Mesenchymal stem cell (in vitro differentiated cells and primary cell): ENCODE data around the gene CMTM7.
A peak's percentile ranks its signal among the peaks of the same experiment; 100 is the strongest.

Experiments used
- DNase-seq: peaks from one replicate; pipeline ENCODE4 v3.0.0-alpha.2; 2013
- H2AFZ ChIP-seq: one replicate; pipeline ENCODE4 v1.6.1; 2013; ENCODE audit warnings: low read depth, mild to moderate bottlenecking, control low read depth, inconsistent platforms, low read length, moderate library complexity
- H2AK5ac ChIP-seq: 2 replicates; pipeline ENCODE4 v1.6.1; 2013; ENCODE audit warnings: low read length, moderate library complexity, mild to moderate bottlenecking, inconsistent platforms; ENCODE audit not compliant: severe bottlenecking
- H2BK120ac ChIP-seq: one replicate; pipeline ENCODE4 v1.6.1; 2013; ENCODE audit warnings: low read depth, mild to moderate bottlenecking, inconsistent platforms, low read length, moderate library complexity
- H2BK12ac ChIP-seq, 2 experiments: one replicate each; pipeline ENCODE4 v1.6.1; 2013; ENCODE audit warnings: inconsistent platforms in 2 of 2, low read length in 2 of 2, mild to moderate bottlenecking in 2 of 2, moderate library complexity in 2 of 2, control low read depth in 1 of 2
- H2BK15ac ChIP-seq: one replicate; pipeline ENCODE4 v1.6.1; 2013; ENCODE audit warnings: mild to moderate bottlenecking, low read depth, inconsistent platforms; ENCODE audit not compliant: poor library complexity, severe bottlenecking
- H2BK5ac ChIP-seq: 2 replicates; pipeline ENCODE4 v1.6.1; 2013; ENCODE audit warnings: low read depth, mild to moderate bottlenecking, low read length, control low read depth, inconsistent platforms; ENCODE audit not compliant: poor library complexity, severe bottlenecking
- H3K14ac ChIP-seq, 2 experiments: one replicate each; pipeline ENCODE4 v1.6.1; 2013; ENCODE audit warnings: inconsistent platforms in 2 of 2, low read length in 2 of 2, control low read depth in 1 of 2, mild to moderate bottlenecking in 1 of 2, moderate library complexity in 1 of 2
- H3K18ac ChIP-seq, 2 experiments: one replicate each; pipeline ENCODE4 v1.6.1; 2013; ENCODE audit warnings: inconsistent platforms in 2 of 2, low read length in 2 of 2, control low read depth in 1 of 2, low read depth in 1 of 2, mild to moderate bottlenecking in 1 of 2
- H3K23ac ChIP-seq, 2 experiments: one replicate each; pipeline ENCODE4 v1.6.1; 2013; ENCODE audit warnings: inconsistent platforms in 2 of 2, low read length in 2 of 2, mild to moderate bottlenecking in 2 of 2, moderate library complexity in 2 of 2, control low read depth in 1 of 2
- H3K27ac ChIP-seq: 2 replicates; pipeline ENCODE4 v1.5.1; 2013; ENCODE audit warnings: mild to moderate bottlenecking, moderate library complexity, low read length, control low read depth, inconsistent platforms; ENCODE audit not compliant: poor library complexity, severe bottlenecking
- H3K27me3 ChIP-seq, 2 experiments: 2 replicates each; pipeline versions ENCODE4 v1.6.1 to v1.7.0; 2013; ENCODE audit warnings: low read length in 2 of 2, mild to moderate bottlenecking in 2 of 2, moderate library complexity in 2 of 2, control low read depth in 1 of 2, inconsistent platforms in 1 of 2; ENCODE audit not compliant: control insufficient read depth in 1 of 2, insufficient read depth in 1 of 2
- H3K36me3 ChIP-seq, 2 experiments: 2 replicates each; pipeline versions ENCODE4 v1.6.1 to v1.7.0; 2013; ENCODE audit warnings: low read length in 2 of 2, control low read depth in 1 of 2, inconsistent platforms in 1 of 2, low read depth in 1 of 2, mild to moderate bottlenecking in 1 of 2; ENCODE audit not compliant: insufficient read depth in 2 of 2, control insufficient read depth in 1 of 2
- H3K4ac ChIP-seq, 2 experiments: one replicate each; pipeline ENCODE4 v1.6.1; 2013; ENCODE audit warnings: inconsistent platforms in 2 of 2, low read length in 2 of 2, mild to moderate bottlenecking in 2 of 2, moderate library complexity in 2 of 2, control low read depth in 1 of 2, low read depth in 1 of 2
- H3K4me1 ChIP-seq: 2 replicates; pipeline ENCODE4 v1.6.1; 2013; ENCODE audit warnings: low read depth, low read length, control low read depth; ENCODE audit not compliant: control insufficient read depth, insufficient read depth
- H3K4me2 ChIP-seq: 2 replicates; pipeline ENCODE4 v1.6.1; 2013; ENCODE audit warnings: low read length, mild to moderate bottlenecking, inconsistent platforms; ENCODE audit not compliant: poor library complexity, severe bottlenecking
- H3K4me3 ChIP-seq, 2 experiments: 2 replicates each; pipeline versions ENCODE4 v1.5.1 to v1.7.0; 2013; ENCODE audit warnings: low read length in 2 of 2, mild to moderate bottlenecking in 2 of 2, control low read depth in 1 of 2, low read depth in 1 of 2; ENCODE audit not compliant: insufficient read depth in 1 of 2
- H3K79me1 ChIP-seq: replicated peaks from 2 replicates; pipeline ENCODE4 v1.6.1; 2013; ENCODE audit warnings: mild to moderate bottlenecking, control low read depth, low read length, inconsistent platforms; ENCODE audit not compliant: poor library complexity, severe bottlenecking
- H3K9ac ChIP-seq: 2 replicates; pipeline ENCODE4 v1.7.0; 2013; ENCODE audit warnings: mild to moderate bottlenecking, low read length, moderate library complexity
- H3K9me3 ChIP-seq: 2 replicates; pipeline ENCODE4 v1.7.0; 2013; ENCODE audit warnings: mild to moderate bottlenecking, low read length; ENCODE audit not compliant: control insufficient read depth
- H4K8ac ChIP-seq: one replicate; pipeline ENCODE4 v1.6.1; 2013; ENCODE audit warnings: inconsistent platforms, mild to moderate bottlenecking, low read length, moderate library complexity
- H4K91ac ChIP-seq: one replicate; pipeline ENCODE4 v1.6.1; 2013; ENCODE audit warnings: mild to moderate bottlenecking, low read length, inconsistent platforms
- WGBS: methylation state at CpG from one replicate; pipeline ENCODE4 v1.1.7; 2013; ENCODE audit warnings: mixed read lengths; 5-methylcytosine and 5-hydroxymethylcytosine counted together

CMTM7 gene

GRCh38 chr3:32432045-32432710, 40.5 kb downstream of the CMTM7 start:
- Histone ChIP-seq H4K91ac (no peak overlapping the region), H3K23ac (no peak overlapping the region), H3K4ac (no peak overlapping the region), H3K27ac (no peak overlapping the region), H3K79me1 (peaks cover 33% of the 10 kb centered on the region), H2AK5ac (no peak overlapping the region), H2BK120ac (no peak overlapping the region), H3K4me2 (no peak overlapping the region), H2BK12ac (no peak overlapping the region), H3K27me3 (no peaks in the 10 kb centered on the region), H2BK15ac (peak overlapping the region; percentile 1), H3K36me3 (no peaks in the 10 kb centered on the region), H2AFZ (no peak overlapping the region), H3K9ac (no peak overlapping the region), H2BK5ac (no peak overlapping the region), H3K4me1 (peaks cover 6% of the 10 kb centered on the region), H3K9me3 (no peaks in the 10 kb centered on the region), H3K18ac (peak overlapping the region in 1 of 2 experiments; percentile 42), H3K4me3 (no peak overlapping the region), H4K8ac (no peak overlapping the region), H3K14ac (no peak overlapping the region)
- WGBS: 94% methylated on average over 6 of the region's 6 CpGs
- DNase-seq: no peak

GRCh38 chr3:32432711-32433530, 41.3 kb downstream of the CMTM7 start:
- no peak overlapping the region for H3K23ac ChIP-seq
- H3K4me1 ChIP-seq: peaks cover 5% of the 10 kb centered on the region
- peak overlapping the region in 1 of 2 experiments; percentile 42 for H3K18ac ChIP-seq
- no peak overlapping the region for H3K4ac ChIP-seq
- no peak overlapping the region for H2AFZ ChIP-seq
- no peak overlapping the region for H4K8ac ChIP-seq
- no peak overlapping the region for H3K14ac ChIP-seq
- no peak overlapping the region for H3K9ac ChIP-seq
- H2BK15ac ChIP-seq: no peak overlapping the region
- H3K27ac ChIP-seq: no peak overlapping the region
- H3K4me2 ChIP-seq: no peak overlapping the region
- WGBS: 94% methylated on average over 12 of the region's 12 CpGs
- peaks cover 31% of the 10 kb centered on the region for H3K79me1 ChIP-seq
- no peak overlapping the region for H2BK120ac ChIP-seq
- DNase-seq: peak; percentile 29
- H3K27me3 ChIP-seq: no peaks in the 10 kb centered on the region
- no peak overlapping the region for H2BK5ac ChIP-seq
- no peak overlapping the region for H4K91ac ChIP-seq
- H2AK5ac ChIP-seq: no peak overlapping the region
- no peak overlapping the region for H3K4me3 ChIP-seq
- no peak overlapping the region for H2BK12ac ChIP-seq
- no peaks in the 10 kb centered on the region for H3K9me3 ChIP-seq
- H3K36me3 ChIP-seq: no peaks in the 10 kb centered on the region

GRCh38 chr3:32434206-32434605, 42.6 kb downstream of the CMTM7 start:
- Histone ChIP-seq H3K79me1 (peaks cover 28% of the 10 kb centered on the region), H2AFZ (no peak overlapping the region), H3K9ac (no peak overlapping the region), H3K23ac (no peak overlapping the region), H2BK15ac (no peak overlapping the region), H3K4me2 (no peak overlapping the region), H3K4me3 (no peak overlapping the region), H2AK5ac (no peak overlapping the region), H3K36me3 (no peaks in the 10 kb centered on the region), H3K18ac (no peak overlapping the region), H2BK120ac (no peak overlapping the region), H3K27ac (no peak overlapping the region), H2BK12ac (no peak overlapping the region), H2BK5ac (no peak overlapping the region), H3K4ac (no peak overlapping the region), H3K4me1 (no peaks in the 10 kb centered on the region), H4K8ac (no peak overlapping the region), H3K14ac (no peak overlapping the region), H3K27me3 (no peaks in the 10 kb centered on the region), H4K91ac (no peak overlapping the region), H3K9me3 (no peaks in the 10 kb centered on the region)
- no peak for DNase-seq
- 96% methylated on average over 4 of the region's 4 CpGs for WGBS
